ENCODE measurements around the gene CDH4.

Gene CDH4

GRCh38 chr20:61974357-61974665, 722.2 kb downstream of the CDH4 start:
- ChIA-PET CTCF (no interaction called here), POLR2A (no interaction called here)
- H3K4me3 ChIP-seq (ENCODE audit: low read depth, low read length), result no peak overlapping the region

DNA sequence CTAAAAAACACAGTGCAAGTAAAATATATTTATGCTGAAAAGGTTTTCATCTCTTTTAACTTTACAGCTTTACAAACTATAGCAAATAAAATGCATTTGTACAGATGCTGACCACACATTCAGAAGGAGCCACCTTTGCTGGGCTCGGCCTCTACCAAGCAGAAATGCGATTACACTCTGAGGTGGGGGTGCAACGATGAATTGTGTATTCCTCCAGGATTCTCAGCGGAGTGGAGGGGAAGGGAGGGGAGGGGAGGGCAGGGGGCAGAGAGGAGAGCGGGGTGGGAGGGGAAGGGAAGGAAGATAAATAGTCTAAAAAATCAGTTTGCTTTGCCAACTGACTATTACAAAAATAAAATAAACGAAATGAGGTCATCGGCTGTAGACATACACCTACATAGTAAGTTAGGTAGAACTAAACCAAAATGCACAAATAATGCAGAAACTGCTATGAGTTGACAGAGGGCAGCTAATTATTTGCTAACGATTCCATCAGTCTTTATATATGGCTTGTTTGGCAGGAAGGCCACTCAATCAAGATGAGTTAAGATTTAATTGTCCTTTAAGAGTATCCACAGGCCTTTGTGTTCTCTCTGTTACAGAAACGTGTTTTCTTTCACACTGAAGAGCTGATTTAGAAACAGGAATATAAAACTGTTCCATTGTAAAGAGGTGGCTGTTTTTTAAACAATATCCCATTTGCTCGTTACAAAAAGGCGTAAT, 723.5 kb downstream of the CDH4 start:
- Histone ChIP-seq H3K36me3 (ENCODE audit: control insufficient read depth in 2 of 2, insufficient read depth in 1 of 2, low read length in 2 of 2) (peaks cover 0 to 47% of the 10 kb centered on the region in 2 experiments; a peak in 1 of 3 replicates), H3K4me1 (ENCODE audit: control insufficient read depth, insufficient read depth, low read length) (no peaks in the 10 kb centered on the region), H3K4me3 (ENCODE audit: low read depth, low read length) (no peak overlapping the region), H3K27ac (ENCODE audit: extremely low read depth, low read depth, low read length) (no peak overlapping the region), H3K9me3 (ENCODE audit: control insufficient read depth, insufficient read depth, low read depth, low read length) (no peaks in the 10 kb centered on the region)
- ChIA-PET CTCF (no interaction called here), POLR2A (no interaction called here)
- no peak for TF ChIP-seq ZNF521 (tag by site-specific recombination; IDR thresholded peaks at IDR 0.05)
- no peak for TF ChIP-seq GLI4 (tag by site-specific recombination; IDR thresholded peaks at IDR 0.05)
- TF ChIP-seq TSHZ1 (tag by site-specific recombination; IDR thresholded peaks at IDR 0.05; ENCODE audit: borderline replicate concordance), result no peak
- no peak for TF ChIP-seq ZNF837 (tag by site-specific recombination; IDR thresholded peaks at IDR 0.05)
- no peak for TF ChIP-seq ZNF596 (tag by site-specific recombination; IDR thresholded peaks at IDR 0.05)
- TF ChIP-seq YY2 (tag by site-specific recombination; IDR thresholded peaks at IDR 0.05), result no peak
- no peak for TF ChIP-seq ELK4 (IDR thresholded peaks at IDR 0.05; ENCODE audit: borderline replicate concordance, low read depth, low read length)
- TF ChIP-seq ZBTB1 (tag by site-specific recombination; IDR thresholded peaks at IDR 0.05), result no peak
- TF ChIP-seq ZNF426 (tag by site-specific recombination; IDR thresholded peaks at IDR 0.05), result no peak
- TF ChIP-seq KLF7 (tag by site-specific recombination; IDR thresholded peaks at IDR 0.05; ENCODE audit: borderline replicate concordance), result no peak
- TF ChIP-seq ZNF140 (tag by site-specific recombination; IDR thresholded peaks at IDR 0.05), result no peak
- no peak for TF ChIP-seq ZNF266 (tag by site-specific recombination; IDR thresholded peaks at IDR 0.05; ENCODE audit: low read depth)
- TF ChIP-seq MZF1 (tag by site-specific recombination; IDR thresholded peaks at IDR 0.05; ENCODE audit: borderline replicate concordance), result no peak
- TF ChIP-seq, protein P1, sequence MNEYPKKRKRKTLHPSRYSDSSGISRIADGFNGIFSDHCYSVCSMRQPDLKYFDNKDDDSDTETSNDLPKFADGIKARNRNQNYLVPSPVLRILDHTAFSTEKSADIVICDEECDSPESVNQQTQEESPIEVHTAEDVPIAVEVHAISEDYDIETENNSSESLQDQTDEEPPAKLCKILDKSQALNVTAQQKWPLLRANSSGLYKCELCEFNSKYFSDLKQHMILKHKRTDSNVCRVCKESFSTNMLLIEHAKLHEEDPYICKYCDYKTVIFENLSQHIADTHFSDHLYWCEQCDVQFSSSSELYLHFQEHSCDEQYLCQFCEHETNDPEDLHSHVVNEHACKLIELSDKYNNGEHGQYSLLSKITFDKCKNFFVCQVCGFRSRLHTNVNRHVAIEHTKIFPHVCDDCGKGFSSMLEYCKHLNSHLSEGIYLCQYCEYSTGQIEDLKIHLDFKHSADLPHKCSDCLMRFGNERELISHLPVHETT (tag by site-specific recombination; IDR thresholded peaks at IDR 0.05), result no peak
- TF ChIP-seq ZNF677 (tag by site-specific recombination; IDR thresholded peaks at IDR 0.05), result no peak
- TF ChIP-seq, protein P2, sequence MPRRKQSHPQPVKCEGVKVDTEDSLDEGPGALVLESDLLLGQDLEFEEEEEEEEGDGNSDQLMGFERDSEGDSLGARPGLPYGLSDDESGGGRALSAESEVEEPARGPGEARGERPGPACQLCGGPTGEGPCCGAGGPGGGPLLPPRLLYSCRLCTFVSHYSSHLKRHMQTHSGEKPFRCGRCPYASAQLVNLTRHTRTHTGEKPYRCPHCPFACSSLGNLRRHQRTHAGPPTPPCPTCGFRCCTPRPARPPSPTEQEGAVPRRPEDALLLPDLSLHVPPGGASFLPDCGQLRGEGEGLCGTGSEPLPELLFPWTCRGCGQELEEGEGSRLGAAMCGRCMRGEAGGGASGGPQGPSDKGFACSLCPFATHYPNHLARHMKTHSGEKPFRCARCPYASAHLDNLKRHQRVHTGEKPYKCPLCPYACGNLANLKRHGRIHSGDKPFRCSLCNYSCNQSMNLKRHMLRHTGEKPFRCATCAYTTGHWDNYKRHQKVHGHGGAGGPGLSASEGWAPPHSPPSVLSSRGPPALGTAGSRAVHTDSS (tag by site-specific recombination; IDR thresholded peaks at IDR 0.05), result no peak
- TF ChIP-seq, protein P3, sequence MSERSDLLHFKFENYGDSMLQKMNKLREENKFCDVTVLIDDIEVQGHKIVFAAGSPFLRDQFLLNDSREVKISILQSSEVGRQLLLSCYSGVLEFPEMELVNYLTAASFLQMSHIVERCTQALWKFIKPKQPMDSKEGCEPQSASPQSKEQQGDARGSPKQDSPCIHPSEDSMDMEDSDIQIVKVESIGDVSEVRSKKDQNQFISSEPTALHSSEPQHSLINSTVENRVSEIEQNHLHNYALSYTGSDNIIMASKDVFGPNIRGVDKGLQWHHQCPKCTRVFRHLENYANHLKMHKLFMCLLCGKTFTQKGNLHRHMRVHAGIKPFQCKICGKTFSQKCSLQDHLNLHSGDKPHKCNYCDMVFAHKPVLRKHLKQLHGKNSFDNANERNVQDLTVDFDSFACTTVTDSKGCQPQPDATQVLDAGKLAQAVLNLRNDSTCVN (tag by site-specific recombination; optimal IDR thresholded peaks at IDR 0.05), result no peak
- TF ChIP-seq BCL11B (tag by site-specific recombination; IDR thresholded peaks at IDR 0.05; ENCODE audit: low read depth), result no peak

More at GRCh38 chr20:61974357-61974665, 722.2 kb downstream of the CDH4 start:
- Histone ChIP-seq H3K27ac (ENCODE audit: extremely low read depth, low read depth, low read length) (no peak overlapping the region), H3K4me1 (ENCODE audit: control insufficient read depth, insufficient read depth, low read length) (no peaks in the 10 kb centered on the region), H3K36me3 (ENCODE audit: control insufficient read depth in 2 of 2, insufficient read depth in 1 of 2, low read length in 2 of 2) (peaks cover 0 to 36% of the 10 kb centered on the region in 2 experiments; a peak in 1 of 3 replicates), H3K9me3 (ENCODE audit: control insufficient read depth, insufficient read depth, low read depth, low read length) (no peaks in the 10 kb centered on the region)
- TF ChIP-seq ZNF324 (tag by site-specific recombination; IDR thresholded peaks at IDR 0.05) (no peak), TCF7L2 (IDR thresholded peaks at IDR 0.05; ENCODE audit: borderline replicate concordance, low read depth, low read length) (no peak), ZIC2 (tag by site-specific recombination; IDR thresholded peaks at IDR 0.05) (0 out of 2 replicates have a peak, but pooled peaks have one; percentile 30), ZNF473 (tag by site-specific recombination; IDR thresholded peaks at IDR 0.05) (no peak), ZNF354C (tag by site-specific recombination; IDR thresholded peaks at IDR 0.05; ENCODE audit: borderline replicate concordance, low read depth) (no peak), ZNF2 (tag by site-specific recombination; IDR thresholded peaks at IDR 0.05) (no peak), SCRT2 (tag by site-specific recombination; IDR thresholded peaks at IDR 0.05) (peak; percentile 13; the same call in 1 of the 2 replicates), ZNF24 (tag by site-specific recombination; IDR thresholded peaks at IDR 0.05) (no peak)
